COLO829 (cell line): Measurements from ENCODE around the gene ALMS1.
"Not testable (repeated sequence)": the region's sequence is repeated elsewhere in the genome, so short reads cannot be mapped to it uniquely, and the experiment has no call there.

Experiments
- DNase-seq: peaks from one replicate; pipeline ENCODE4 v3.0.0; 2012; ENCODE audit warnings: low spot score

Gene ALMS1

DNA sequence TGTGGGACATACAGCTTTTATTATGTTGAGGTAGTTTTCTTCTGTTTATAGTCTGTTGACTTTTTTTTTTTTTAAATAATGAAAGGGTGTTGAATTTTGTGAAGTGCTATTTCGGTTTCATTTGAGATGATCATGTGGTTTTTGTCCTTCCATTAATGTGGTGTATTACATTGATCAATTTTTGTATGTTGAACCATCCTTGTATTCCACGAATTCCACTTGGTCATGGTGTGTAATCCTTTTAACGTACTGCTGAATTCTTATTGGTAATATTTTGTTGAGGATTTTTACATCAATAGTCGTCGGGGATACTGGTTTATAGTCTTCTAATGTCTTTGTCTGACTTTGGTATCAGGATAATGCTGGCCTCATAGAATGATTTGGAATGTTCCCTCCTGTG lies 18.8 kb downstream of the ALMS1 start:
- no peak for DNase-seq

DNA sequence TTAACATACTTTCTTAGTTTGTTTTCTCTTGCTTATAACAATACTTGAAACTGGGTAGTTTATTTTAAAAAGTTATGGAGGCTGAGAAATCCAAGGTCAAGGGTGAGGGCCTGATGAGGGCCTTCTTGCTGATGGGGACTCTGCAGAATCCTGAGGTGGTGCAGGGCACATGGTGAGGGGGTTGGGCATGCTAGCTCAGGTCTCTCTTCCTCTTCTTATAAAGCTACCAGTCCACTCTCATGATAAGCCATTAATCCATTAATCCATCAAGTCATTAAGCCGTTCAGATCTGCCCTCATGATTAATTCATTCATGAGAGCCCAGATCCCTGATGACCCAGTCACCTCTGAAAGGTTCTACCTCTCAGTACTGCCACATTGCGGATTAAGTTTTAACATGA lies 21.4 kb downstream of the ALMS1 start:
- DNase-seq, result no peak

DNA sequence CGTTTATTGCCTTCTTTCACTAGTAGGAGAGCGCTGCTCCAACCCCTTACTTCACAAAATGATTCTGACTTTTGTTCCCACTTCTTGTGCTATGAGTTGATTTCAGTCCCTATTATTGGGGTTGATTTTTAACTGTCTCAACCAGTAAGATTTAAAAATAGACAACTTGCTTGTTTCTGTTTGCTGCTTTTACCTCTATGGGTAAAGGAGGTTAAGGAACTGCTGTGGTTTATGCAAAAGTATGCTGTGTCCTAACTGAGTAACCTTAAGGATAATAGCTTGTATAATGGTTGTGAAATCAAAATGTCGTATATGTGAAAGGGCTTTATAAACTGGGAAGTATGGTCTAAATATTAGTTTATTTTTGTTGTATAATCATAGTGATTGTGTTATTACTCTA lies 22.6 kb downstream of the ALMS1 start:
- no peak for DNase-seq

DNA sequence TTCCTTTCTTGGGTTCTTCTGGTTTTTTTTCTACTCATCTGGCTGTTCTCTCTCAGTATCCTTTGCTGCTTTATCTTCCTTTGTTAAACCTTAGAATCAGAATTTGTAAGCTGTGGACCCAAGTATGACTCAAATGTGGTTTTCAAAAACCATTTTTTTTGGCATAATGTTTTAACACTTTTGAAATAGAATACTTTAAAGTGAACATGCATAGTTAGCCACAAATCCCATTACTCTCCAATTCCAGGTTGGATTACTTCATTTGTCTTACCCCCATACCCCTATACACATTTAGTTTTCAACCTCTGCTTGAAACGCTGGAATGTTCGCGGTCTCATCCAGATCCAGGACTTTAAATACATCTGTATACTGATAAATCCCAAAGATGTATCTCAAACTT lies 29.1 kb downstream of the ALMS1 start:
- no peak for DNase-seq

DNA sequence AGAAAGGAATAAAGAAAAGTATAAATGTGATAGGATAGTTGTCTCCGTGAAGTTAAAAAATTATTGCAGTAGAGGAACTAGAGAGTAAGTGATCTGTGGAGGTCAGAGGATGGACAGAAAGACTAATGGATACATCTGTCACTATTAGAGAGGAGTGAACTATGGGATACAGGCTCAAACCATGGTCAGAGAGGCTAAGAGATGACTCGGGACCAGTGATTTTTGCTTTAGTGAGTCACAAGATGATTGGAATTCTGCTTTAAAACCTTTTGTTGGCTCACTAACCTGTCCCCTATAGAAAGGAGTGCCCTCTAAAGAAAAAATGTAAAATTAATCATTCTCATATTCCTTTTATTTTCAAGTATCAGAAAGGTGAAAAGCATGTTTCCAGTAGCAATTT lies 30.3 kb downstream of the ALMS1 start:
- no peak for DNase-seq

DNA sequence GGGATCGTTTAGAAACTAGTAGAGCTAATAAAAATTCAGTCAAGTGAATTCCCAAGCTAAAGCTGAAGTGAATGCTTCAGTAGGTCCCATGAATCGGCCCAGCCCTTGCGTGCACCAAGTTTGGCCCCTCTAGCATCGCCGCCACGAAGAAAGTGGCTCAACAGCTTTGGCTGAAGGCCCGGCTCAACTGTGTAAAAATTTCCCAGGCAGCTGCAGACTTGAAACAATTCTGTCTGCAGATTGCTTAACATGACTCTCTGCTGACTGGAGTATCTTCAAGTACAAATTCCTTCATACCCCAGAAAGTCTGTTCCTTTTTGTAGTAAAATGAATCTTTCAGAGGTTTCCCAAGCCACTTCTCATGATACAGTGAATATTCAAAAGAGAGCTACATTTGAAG lies 32.7 kb downstream of the ALMS1 start:
- DNase-seq, result no peak

DNA sequence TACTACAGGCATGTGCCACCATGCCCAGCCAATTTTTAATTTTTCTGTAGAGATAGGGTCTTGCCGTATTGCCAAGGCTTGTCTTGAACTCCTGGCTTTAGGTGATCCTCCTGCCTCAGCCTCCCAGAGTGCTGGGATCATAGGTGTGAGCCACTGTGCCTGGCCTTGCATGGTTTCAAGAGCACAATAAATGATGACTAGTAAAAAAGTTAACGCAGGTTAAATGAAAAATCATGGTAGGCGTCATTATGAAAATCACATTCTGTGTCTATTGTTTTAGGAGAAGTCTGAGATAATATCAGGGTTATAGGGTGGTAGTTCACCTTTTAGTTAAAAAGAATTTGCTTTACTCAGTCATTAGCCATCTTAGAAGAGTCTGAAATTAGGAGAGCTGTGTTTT lies 38.3 kb downstream of the ALMS1 start:
- no peak for DNase-seq

DNA sequence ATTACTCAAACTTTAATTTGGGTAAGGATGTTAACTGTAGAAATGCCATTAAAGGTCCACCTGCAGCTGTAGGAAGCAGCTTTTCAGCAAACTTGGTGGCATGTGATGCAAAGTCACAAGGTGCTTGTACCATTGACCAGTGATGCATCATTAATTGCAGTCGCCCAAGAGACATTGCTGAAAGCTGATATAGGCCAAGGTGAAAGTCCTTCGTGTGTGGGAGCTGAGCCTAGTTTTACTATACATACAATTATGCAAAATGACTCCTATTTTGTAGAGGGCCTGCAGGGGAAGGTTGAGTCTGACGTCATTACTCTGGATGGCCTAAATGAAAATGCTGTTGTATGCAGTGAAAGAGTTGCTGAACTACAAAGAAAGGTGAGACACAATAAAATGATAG lies 40.5 kb downstream of the ALMS1 start:
- DNase-seq, result no peak

DNA sequence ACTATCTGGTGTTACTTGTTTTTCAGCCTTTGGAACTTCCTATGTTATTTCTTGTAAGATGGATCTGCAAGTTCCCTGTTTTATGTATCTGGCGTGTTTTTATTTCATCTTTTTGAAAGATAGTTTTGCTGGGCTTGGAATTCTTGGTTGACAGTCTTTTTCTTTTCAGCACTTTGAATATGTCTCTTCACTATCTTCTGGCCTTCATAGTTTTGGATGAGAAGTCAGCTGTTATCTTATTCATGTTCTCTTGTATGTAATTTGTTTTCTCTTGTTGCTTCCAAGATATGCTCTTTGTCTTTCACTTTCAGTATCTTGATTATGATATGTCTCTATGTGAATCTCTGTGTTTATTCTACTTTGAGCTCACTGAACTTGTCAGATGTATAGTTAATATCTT lies 50.4 kb downstream of the ALMS1 start:
- no peak for DNase-seq

DNA sequence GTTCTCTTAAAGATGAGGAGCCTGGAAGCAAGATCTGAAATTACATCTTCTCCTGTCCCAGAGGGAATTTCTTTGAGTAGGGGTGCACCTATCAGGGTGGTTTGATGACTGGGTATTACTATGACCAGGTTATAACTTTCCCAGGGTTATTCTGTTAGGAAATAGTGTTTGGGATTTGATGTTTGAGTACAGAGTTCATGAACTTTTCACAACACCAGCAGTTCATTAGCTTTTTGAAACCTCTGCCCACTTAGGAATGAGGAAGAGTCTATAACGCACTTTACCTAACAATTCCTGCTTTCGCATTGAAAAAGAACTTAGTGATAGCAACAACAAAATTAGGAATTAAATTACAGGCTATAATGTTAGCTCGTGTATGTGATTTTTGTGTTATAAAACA lies 58.6 kb downstream of the ALMS1 start:
- no peak for DNase-seq

DNA sequence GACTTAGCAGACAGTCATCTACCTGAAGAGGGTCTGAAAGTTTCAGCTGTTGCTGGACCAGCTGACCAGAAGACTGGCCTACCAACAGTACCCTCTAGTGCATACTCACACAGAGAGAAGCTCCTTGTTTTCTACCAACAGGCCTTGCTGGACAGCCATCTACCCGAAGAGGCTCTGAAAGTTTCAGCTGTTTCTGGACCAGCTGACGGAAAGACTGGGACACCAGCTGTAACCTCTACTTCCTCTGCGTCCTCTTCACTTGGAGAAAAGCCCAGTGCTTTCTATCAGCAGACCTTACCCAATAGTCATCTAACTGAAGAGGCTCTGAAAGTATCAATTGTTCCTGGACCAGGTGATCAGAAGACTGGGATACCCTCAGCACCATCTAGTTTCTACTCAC lies 63.2 kb downstream of the ALMS1 start:
- no peak for DNase-seq

DNA sequence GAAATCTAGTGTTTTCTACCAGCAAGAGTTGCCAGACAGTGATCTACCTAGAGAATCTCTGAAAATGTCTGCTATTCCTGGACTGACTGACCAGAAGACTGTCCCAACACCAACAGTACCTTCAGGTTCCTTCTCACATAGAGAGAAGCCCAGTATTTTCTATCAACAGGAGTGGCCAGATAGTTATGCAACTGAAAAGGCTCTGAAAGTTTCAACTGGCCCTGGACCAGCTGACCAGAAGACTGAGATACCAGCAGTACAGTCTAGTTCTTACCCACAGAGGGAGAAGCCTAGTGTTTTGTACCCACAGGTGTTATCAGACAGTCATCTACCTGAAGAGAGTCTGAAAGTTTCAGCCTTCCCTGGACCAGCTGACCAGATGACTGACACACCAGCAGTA lies 63.8 kb downstream of the ALMS1 start:
- no peak for DNase-seq

DNA sequence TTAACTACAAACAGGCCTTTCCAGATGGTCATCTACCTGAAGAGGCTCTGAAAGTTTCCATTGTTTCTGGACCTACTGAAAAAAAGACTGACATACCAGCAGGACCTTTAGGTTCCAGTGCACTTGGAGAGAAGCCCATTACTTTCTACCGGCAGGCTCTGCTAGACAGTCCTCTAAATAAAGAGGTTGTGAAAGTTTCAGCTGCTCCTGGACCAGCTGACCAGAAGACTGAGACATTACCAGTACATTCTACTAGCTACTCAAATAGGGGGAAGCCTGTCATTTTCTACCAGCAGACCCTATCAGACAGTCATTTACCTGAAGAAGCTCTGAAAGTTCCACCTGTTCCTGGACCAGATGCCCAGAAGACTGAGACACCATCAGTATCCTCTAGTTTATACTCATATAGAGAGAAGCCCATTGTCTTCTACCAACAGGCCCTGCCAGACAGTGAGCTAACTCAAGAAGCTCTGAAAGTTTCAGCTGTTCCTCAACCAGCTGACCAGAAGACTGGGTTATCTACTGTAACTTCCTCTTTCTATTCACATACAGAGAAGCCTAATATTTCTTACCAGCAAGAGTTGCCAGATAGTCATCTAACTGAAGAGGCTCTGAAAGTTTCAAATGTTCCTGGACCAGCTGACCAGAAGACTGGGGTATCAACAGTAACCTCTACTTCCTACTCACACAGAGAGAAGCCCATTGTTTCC lies 65.8 kb downstream of the ALMS1 start:
- DNase-seq, result no peak

DNA sequence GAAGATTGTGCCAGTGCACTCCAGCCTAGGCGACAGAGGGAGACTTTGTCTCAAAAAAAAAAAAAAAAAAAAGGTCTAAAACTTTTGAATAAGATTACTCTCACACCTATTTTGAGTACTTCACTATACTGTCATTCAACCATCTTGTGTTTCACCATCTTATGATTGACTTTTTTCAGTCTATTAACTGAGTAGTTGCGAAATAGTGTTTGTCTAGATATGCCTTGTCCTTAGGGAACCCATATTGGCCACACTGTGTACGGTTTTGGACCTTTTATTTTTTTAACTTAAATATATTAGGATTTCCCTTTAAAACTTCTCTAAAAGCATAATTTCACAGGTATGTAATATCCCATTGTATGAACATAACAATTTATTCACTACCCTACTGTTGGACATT lies 72.3 kb downstream of the ALMS1 start:
- DNase-seq, result no peak

DNA sequence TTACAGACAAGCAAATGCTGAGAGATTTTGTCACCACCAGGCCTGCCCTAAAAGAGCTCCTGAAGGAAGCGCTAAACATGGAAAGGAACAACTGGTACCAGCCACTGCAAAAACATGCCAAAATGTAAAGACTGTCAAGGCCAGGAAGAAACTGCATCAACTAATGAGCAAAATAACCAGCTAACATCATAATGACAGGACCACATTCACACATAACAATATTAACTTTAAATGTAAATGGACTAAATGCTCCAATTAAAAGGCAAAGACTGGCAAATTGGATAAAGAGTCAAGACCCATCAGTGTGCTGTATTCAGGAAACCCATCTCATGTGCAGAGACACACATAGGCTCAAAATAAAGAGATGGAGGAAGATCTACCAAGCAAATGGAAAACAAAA lies 76.8 kb downstream of the ALMS1 start:
- DNase-seq, result not testable (repeated sequence)

DNA sequence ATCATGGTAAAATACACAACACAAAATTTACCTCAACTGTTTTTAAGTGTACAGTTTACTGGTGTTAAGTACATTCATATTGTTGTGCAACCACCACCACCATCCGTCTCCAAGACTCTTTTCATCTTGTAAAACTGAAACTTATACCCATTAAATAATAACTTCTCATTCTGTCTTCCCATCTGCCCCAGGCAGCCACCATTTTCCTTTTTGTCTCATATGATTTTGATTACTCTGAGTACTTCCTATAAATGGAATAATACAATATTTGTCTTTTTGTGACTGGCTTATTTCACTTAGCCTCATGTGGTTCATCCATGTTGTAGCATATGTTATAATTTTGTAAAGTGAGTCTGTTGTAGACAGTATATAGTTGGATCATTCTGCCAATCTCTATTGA lies 82.7 kb downstream of the ALMS1 start:
- DNase-seq, result no peak

DNA sequence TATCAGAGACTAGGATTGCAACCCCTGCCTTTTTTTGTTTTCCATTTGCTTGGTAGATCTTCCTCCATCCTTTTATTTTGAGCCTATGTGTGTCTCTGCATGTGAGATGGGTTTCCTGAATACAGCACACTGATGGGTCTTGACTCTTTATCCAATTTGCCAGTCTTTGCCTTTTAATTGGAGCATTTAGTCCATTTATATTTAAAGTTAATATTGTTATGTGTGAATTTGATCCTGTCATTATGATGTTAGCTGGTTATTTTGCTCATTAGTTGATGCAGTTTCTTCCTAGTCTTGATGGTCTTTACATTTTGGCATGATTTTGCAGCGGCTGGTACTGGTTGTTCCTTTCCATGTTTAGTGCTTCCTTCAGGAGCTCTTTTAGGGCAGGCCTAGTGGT lies 98.2 kb downstream of the ALMS1 start:
- not testable (repeated sequence) for DNase-seq

DNA sequence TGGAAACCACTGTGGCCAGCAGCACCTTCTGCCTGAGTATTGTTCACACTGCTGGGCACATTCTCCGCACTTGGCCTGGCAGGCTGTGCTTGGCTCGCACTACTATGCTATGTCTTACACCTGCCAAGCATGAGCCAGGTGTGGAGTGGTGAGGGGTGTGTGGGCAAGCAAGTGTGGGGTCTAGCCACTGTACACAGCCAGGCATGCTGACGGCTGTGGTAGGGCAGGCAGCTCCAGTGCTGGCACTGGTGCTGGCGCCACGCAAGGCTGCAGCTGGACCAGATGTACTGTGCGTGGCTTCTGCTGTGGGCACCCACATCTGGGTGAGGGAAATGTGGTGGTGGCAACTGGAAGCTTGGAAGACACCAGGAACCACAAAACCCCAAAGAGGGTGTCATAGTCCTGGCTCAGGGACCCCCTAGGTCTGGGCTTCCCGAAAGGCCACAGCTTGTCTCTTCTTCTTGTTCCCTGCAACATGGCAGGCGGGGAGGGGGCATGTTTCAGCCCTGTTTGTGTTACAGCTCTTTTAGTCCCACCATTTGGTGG lies 101.5 kb downstream of the ALMS1 start:
- no peak for DNase-seq

DNA sequence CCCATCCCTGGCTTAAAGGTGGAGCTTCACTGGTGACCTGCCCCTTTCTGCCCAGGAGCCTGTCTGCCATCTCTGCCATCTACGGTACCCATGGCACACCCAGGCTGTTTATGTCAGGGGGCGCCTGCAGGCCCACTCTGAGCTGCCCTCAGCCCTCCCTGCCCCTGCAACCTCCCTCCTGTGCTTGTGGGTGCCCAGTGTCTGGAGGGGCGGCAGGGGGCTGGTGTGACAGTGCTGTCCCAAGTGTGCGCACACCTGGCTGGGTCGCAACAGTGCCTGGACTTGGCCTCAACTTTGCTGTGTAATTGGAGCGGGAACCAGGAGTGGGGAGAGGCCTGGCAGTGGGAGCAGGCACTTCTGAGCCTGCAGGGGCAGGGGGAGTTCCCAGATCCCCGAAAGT lies 102.4 kb downstream of the ALMS1 start:
- DNase-seq, result no peak

DNA sequence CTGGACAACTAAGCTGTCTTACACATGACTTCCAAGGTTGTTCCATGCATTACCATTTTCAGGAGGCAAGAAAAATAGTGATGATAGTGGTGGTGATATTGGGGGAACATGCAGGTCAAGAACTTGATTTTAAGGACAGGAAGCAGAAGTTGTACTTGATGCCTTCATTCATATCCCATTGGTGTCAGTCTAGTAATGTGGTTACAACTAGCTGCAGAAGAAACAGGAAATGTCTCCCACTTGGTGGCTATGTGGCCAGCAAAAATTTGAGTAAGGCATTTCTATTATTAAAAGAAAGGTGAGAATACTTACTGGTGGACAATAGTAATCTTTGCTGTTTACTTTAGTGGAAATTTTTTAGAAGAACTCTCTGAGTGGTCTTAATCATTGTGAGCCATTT lies 103.4 kb downstream of the ALMS1 start:
- no peak for DNase-seq

DNA sequence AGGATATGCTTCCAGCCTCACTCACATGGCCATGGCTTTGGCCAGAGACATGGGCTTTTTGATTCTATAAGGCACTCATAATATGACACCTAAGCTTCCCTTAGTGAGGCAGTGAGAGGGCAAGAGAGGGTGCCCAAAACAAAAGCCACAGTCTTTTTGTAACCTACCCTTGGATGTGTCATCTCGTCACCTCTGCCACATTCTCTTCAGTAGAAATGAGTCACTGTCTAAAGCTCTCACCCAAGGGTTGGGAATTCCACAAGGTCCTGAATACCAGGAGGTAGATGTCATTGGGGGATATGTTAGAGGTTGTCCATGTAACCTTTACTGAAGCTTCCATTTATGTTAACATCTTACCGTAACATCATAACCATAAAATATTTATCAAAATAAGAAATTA lies 108.4 kb downstream of the ALMS1 start:
- peak; percentile 8 for DNase-seq

DNA sequence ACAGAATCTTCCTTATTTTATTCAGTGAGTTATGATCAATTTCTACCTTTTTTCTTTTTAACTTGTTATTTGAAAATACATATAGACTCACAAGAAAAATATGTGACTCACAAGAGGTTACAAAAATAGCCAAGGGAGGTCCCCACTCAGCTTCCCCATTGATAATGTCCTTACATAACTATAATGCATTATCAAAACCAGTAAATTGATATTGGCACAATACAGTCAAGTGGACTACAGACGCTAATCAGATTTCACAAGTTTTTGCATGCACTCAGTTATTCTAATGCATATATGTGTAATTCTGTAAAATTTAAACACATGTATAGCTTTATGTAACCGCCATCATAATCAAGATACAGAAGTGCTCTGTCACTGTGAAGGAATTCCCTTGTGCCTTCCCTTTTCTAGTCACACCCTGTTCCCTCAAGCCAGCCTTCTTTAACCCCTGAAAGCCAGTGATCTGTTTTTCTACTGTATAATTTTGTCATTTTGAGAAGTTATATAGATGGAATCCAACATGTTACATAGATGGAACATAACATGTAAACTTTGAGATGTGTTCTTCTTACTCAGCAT lies 118.4 kb downstream of the ALMS1 start:
- no peak for DNase-seq

DNA sequence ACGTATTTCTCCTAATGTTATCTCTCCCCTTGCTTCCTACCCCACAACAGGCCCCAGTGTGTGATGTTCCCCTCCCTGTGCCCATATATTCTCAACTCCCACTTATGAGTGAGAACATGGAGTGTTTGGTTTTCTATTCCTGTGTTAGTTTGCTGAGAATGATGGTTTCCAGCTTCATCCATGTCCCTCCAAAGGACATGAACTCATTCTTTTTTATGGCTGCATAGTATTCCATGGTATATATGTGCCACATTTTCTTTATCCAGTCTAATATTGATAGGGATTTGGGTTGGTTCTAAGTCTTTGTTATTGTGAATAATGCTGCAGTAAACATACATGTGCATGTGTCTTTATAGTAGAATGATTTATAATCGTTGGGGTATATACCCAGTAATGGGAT lies 119.2 kb downstream of the ALMS1 start:
- not testable (repeated sequence) for DNase-seq

DNA sequence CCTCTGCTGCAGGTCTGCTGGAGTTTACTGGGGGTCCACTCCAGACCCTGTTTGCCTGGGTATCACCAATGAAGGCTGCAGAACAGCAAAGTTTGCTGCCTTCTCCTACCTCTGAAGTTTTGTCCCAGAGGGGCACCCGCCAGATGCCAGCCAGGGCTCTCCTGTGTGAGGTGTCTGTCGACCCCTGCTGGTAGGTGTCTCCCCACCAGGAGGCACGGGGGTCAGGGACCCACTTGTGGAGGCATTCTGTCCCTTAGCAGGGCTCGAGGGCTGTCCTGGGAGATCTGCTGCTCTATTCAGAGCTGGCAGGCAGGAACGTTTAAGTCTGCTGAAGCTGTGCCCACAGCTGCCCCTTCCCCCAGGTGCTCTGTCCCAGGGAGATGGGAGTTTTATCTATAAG lies 124.8 kb downstream of the ALMS1 start:
- DNase-seq, result not testable (repeated sequence)
